HepG2 (cell line): ENCODE data around the gene ASAP2. TPM values are rescaled to one million over a fixed set of nuclear protein-coding genes. Genes with fewer than 3 reads are reported as not detected.
A peak's percentile ranks its signal among the peaks of the same experiment; 100 is the strongest.

Source experiments
- CBFB ChIP-seq: sonication (generic); formaldehyde crosslinking; IDR thresholded peaks from 2 replicates; pipeline ENCODE4 v1.4.0; 2020; ENCODE audit warnings: missing genetic modification reagents
- GPBP1L1 ChIP-seq: sonication (generic); formaldehyde crosslinking; IDR thresholded peaks from 2 replicates; pipeline ENCODE4 v1.5.0; 2020; ENCODE audit warnings: mild to moderate bottlenecking, missing genetic modification reagents
- HDAC2 ChIP-seq: sonication (generic); formaldehyde crosslinking; IDR thresholded peaks from 2 replicates; pipeline ENCODE4 v1.4.0; 2020; ENCODE audit warnings: missing genetic modification reagents
- NR2F6 ChIP-seq, 2 experiments: IDR thresholded peaks; 2 replicates each; pipeline ENCODE4 v1.6.1; 2016; ENCODE audit warnings: antibody characterized with exemption in 1 of 2, mild to moderate bottlenecking in 1 of 2
- PAF1 ChIP-seq: IDR thresholded peaks from 2 replicates; pipeline ENCODE4 v1.6.1; 2016; ENCODE audit warnings: missing genetic modification reagents, missing compliant biosample characterization
- PAWR ChIP-seq: sonication (generic); formaldehyde crosslinking; IDR thresholded peaks from 2 replicates; pipeline ENCODE4 v1.4.0; 2020; ENCODE audit warnings: missing genetic modification reagents, mild to moderate bottlenecking, borderline replicate concordance
- POLR2G ChIP-seq: fragments of 200-400 bp; formaldehyde crosslinking; IDR thresholded peaks from 2 replicates; pipeline ENCODE4 v1.6.1; 2018; ENCODE audit warnings: mild to moderate bottlenecking, low read depth, low read length, moderate library complexity
- SMAD3 ChIP-seq: sonication (generic); formaldehyde crosslinking; IDR thresholded peaks from 2 replicates; pipeline ENCODE4 v1.4.0; 2020; ENCODE audit warnings: missing genetic modification reagents
- ZBTB37 ChIP-seq: sonication (generic); formaldehyde crosslinking; IDR thresholded peaks from 2 replicates; pipeline ENCODE4 v1.4.0; 2020; ENCODE audit warnings: mild to moderate bottlenecking, missing genetic modification reagents
- ZNF383 ChIP-seq: sonication (generic); formaldehyde crosslinking; IDR thresholded peaks from 2 replicates; pipeline ENCODE4 v1.4.0; 2020; ENCODE audit warnings: missing genetic modification reagents, mild to moderate bottlenecking, borderline replicate concordance
- ZNF556 ChIP-seq: sonication (generic); formaldehyde crosslinking; IDR thresholded peaks from 2 replicates; pipeline ENCODE4 v1.4.0; 2020; ENCODE audit warnings: mild to moderate bottlenecking, missing genetic modification reagents, borderline replicate concordance
- ZNF557 ChIP-seq: sonication (generic); formaldehyde crosslinking; IDR thresholded peaks from 2 replicates; pipeline ENCODE4 v1.4.0; 2020; ENCODE audit warnings: missing genetic modification reagents
- ZNF800 ChIP-seq: sonication (generic); formaldehyde crosslinking; IDR thresholded peaks from 2 replicates; pipeline ENCODE4 v1.4.0; 2020; ENCODE audit warnings: missing genetic modification reagents
- polyA plus RNA-seq, 8 experiments: library from polyadenylated mRNA; depleted of rRNA in 3 of 8; stranded (reverse) in 7 of 8; unstranded in 1 of 8; fragments of >200 nt; fragmentation: Illumina TruSeq in 4 of 8; extraction: Trizol in 4 of 8; gene quantifications; 2 replicates each; pipeline versions ENCODE4 v1.2.1 to v1.2.3, GENCODE V29; 2011 to 2016; ENCODE audit warnings: low read depth in 4 of 8, missing spikeins in 1 of 8, mixed read lengths in 1 of 8; ENCODE audit not compliant: insufficient read depth in 1 of 8
- total RNA-seq, 5 experiments: library from RNA; depleted of rRNA; stranded (reverse); fragments of >200 nt; fragmentation: Illumina TruSeq; extraction: Trizol; gene quantifications; 2 replicates each; pipeline ENCODE4 v1.2.3, GENCODE V29; 2016; ENCODE audit warnings: low read depth in 1 of 5
- TF ChIP-seq, protein P1 (sequence below): sonication (generic); formaldehyde crosslinking; IDR thresholded peaks from 2 replicates; pipeline ENCODE4 v1.5.0; 2020; ENCODE audit warnings: mild to moderate bottlenecking, missing genetic modification reagents, borderline replicate concordance
- TF ChIP-seq, protein P2 (sequence below): sonication (generic); formaldehyde crosslinking; IDR thresholded peaks from 2 replicates; pipeline ENCODE4 v1.5.0; 2020; ENCODE audit warnings: missing genetic modification reagents

The ASAP2 gene
- total and polyA plus RNA-seq, 2 of the 13 experiments (the other 11 are each of a cell fraction or from before 2014, with no cell fraction given) = 7.3 to 22.3 TPM

GRCh38 chr2:9333591-9334171 is 127.1 kb downstream of the ASAP2 start (continued):
- no peak for TF ChIP-seq GPBP1L1
- TF ChIP-seq CBFB (CRISPR knock-in tag) = no peak
- TF ChIP-seq POLR2G = no peak
- TF ChIP-seq ZNF383 (CRISPR knock-in tag) = no peak
- no peak for TF ChIP-seq PAWR (CRISPR knock-in tag)
- peak; percentile 40; the same call in 1 of the 2 replicates for TF ChIP-seq ZBTB37
- no peak for TF ChIP-seq HDAC2 (CRISPR knock-in tag)
- peak; percentile 35; the same call in 1 of the 2 replicates for TF ChIP-seq ZNF556 (CRISPR knock-in tag)
- peak; percentile 59; the same call in 1 of the 2 replicates for TF ChIP-seq ZNF800 (CRISPR knock-in tag)
- TF ChIP-seq PAF1 = no peak
- no peak for TF ChIP-seq ZNF557
- TF ChIP-seq SMAD3 (CRISPR knock-in tag) = peak; percentile 35; the same call in 1 of the 2 replicates
- TF ChIP-seq, protein P1, sequence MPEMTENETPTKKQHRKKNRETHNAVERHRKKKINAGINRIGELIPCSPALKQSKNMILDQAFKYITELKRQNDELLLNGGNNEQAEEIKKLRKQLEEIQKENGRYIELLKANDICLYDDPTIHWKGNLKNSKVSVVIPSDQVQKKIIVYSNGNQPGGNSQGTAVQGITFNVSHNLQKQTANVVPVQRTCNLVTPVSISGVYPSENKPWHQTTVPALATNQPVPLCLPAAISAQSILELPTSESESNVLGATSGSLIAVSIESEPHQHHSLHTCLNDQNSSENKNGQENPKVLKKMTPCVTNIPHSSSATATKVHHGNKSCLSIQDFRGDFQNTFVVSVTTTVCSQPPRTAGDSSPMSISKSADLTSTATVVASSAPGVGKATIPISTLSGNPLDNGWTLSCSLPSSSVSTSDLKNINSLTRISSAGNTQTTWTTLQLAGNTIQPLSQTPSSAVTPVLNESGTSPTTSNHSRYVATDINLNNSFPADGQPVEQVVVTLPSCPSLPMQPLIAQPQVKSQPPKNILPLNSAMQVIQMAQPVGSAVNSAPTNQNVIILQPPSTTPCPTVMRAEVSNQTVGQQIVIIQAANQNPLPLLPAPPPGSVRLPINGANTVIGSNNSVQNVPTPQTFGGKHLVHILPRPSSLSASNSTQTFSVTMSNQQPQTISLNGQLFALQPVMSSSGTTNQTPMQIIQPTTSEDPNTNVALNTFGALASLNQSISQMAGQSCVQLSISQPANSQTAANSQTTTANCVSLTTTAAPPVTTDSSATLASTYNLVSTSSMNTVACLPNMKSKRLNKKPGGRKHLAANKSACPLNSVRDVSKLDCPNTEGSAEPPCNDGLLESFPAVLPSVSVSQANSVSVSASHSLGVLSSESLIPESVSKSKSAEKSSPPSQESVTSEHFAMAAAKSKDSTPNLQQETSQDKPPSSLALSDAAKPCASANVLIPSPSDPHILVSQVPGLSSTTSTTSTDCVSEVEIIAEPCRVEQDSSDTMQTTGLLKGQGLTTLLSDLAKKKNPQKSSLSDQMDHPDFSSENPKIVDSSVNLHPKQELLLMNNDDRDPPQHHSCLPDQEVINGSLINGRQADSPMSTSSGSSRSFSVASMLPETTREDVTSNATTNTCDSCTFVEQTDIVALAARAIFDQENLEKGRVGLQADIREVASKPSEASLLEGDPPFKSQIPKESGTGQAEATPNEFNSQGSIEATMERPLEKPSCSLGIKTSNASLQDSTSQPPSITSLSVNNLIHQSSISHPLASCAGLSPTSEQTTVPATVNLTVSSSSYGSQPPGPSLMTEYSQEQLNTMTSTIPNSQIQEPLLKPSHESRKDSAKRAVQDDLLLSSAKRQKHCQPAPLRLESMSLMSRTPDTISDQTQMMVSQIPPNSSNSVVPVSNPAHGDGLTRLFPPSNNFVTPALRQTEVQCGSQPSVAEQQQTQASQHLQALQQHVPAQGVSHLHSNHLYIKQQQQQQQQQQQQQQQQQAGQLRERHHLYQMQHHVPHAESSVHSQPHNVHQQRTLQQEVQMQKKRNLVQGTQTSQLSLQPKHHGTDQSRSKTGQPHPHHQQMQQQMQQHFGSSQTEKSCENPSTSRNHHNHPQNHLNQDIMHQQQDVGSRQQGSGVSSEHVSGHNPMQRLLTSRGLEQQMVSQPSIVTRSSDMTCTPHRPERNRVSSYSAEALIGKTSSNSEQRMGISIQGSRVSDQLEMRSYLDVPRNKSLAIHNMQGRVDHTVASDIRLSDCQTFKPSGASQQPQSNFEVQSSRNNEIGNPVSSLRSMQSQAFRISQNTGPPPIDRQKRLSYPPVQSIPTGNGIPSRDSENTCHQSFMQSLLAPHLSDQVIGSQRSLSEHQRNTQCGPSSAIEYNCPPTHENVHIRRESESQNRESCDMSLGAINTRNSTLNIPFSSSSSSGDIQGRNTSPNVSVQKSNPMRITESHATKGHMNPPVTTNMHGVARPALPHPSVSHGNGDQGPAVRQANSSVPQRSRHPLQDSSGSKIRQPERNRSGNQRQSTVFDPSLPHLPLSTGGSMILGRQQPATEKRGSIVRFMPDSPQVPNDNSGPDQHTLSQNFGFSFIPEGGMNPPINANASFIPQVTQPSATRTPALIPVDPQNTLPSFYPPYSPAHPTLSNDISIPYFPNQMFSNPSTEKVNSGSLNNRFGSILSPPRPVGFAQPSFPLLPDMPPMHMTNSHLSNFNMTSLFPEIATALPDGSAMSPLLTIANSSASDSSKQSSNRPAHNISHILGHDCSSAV (CRISPR knock-in tag) = no peak
- TF ChIP-seq, protein P2, sequence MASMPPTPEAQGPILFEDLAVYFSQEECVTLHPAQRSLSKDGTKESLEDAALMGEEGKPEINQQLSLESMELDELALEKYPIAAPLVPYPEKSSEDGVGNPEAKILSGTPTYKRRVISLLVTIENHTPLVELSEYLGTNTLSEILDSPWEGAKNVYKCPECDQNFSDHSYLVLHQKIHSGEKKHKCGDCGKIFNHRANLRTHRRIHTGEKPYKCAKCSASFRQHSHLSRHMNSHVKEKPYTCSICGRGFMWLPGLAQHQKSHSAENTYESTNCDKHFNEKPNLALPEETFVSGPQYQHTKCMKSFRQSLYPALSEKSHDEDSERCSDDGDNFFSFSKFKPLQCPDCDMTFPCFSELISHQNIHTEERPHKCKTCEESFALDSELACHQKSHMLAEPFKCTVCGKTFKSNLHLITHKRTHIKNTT (CRISPR knock-in tag) = no peak
- no peak for TF ChIP-seq NR2F6 (IDR thresholded peaks at IDR 0.05)
- TF ChIP-seq NR2F6 (CRISPR knock-in tag; IDR thresholded peaks at IDR 0.05) = peak; percentile 38; the same call in 1 of the 2 replicates
